Cardiac fibroblast (primary cell): ENCODE measurements around the gene SDC1.

Source experiments
- DNase-seq, 2 donors: peaks; one replicate each; pipeline versions ENCODE4 v3.0.0 to v3.0.0-alpha.2; 2010; ENCODE audit warnings: low read depth in 2 of 2
- H3K4me3 ChIP-seq, 2 donors: replicated peaks in 1 of 2; 1 replicate in 1 of 2; 2 replicates in 1 of 2; pipeline ENCODE4 v1.5.1; 2011; ENCODE audit warnings: low read depth in 2 of 2, low read length in 2 of 2, mild to moderate bottlenecking in 2 of 2, moderate library complexity in 1 of 2
- TF ChIP-seq, protein P1 (sequence below): IDR thresholded peaks from one replicate; pipeline ENCODE4 v1.5.1; 2011; ENCODE audit warnings: low read depth, mild to moderate bottlenecking, low read length, inconsistent platforms

Gene SDC1

DNA sequence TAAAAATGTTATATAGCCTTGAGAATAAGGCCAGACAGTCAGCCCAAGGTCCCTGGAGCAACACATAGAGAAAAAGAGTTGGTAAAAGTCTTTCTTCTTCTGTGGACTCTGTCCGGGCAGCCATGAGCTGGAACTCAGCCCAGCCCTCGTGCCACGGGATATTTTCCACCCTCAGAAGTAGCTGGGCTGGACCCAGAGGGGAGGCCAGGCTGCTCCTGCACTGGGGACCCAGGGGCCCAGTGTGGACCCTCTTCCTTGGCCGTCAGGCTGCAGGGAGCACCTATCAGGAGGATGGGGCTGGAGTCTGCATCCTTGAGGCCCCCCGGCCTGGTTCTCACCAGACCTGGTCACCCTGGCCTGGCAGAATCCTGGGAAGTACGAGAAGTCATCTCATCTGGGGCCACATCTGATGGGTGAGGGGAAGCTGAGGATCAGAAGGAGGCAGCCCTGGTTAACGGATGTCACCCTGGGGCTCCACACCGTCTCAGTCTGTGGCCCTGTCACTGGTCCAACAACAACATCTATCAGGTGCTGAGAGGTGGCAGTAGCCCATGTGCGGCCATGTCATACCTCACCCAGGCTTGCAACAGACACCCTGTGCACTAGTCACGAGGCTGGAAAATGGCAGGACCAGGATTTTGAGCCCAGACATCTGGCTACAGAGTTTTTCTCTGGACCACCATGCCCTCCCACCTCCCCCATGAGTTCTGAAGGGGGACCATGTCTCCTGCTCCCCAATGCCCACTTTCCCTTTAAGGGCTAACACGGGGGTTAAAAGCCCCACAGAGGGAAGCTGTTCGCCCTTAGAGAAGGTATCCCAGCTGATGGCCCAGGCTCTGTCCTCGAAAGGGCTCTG, 33.0 kb downstream of the SDC1 start:
- TF ChIP-seq, protein P1, sequence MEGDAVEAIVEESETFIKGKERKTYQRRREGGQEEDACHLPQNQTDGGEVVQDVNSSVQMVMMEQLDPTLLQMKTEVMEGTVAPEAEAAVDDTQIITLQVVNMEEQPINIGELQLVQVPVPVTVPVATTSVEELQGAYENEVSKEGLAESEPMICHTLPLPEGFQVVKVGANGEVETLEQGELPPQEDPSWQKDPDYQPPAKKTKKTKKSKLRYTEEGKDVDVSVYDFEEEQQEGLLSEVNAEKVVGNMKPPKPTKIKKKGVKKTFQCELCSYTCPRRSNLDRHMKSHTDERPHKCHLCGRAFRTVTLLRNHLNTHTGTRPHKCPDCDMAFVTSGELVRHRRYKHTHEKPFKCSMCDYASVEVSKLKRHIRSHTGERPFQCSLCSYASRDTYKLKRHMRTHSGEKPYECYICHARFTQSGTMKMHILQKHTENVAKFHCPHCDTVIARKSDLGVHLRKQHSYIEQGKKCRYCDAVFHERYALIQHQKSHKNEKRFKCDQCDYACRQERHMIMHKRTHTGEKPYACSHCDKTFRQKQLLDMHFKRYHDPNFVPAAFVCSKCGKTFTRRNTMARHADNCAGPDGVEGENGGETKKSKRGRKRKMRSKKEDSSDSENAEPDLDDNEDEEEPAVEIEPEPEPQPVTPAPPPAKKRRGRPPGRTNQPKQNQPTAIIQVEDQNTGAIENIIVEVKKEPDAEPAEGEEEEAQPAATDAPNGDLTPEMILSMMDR, result no peak
- H3K4me3 ChIP-seq, result no peak overlapping the region
- DNase-seq, result no peak

GRCh38 chr2:20190876-20191713, 33.8 kb downstream of the SDC1 start:
- TF ChIP-seq, protein P1, result peak; percentile 30
- DNase-seq, result peak; percentile 23 to 38
- H3K4me3 ChIP-seq, result no peak overlapping the region

DNA sequence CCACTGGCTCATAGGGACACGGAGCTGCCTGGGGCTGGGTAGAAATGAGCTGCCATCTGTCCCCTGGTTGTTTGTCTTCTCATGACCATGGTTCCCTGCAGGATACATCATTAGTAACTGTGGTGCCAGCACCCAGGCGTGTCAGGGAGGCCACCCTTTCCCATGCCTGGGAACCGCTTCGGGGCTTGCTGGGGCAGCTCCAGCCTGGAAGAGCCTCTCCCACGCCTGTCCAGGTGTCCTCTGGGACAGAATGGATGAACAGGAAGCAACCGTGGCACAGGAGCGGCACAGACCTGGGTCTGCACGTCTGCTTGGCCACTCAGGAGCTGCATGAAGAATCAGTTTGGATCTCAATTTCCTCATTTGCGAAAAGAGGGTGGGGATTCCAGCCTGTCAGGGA, 34.8 kb downstream of the SDC1 start:
- DNase-seq, result no peak
- TF ChIP-seq, protein P1, result no peak

GRCh38 chr2:20189299-20189931, 35.5 kb downstream of the SDC1 start:
- TF ChIP-seq, protein P1, result no peak
- no peak for DNase-seq

More for the DNA sequence above, 34.8 kb downstream of the SDC1 start:
- H3K4me3 ChIP-seq, result no peak overlapping the region

GRCh38 chr2:20188851-20189250, 36.1 kb downstream of the SDC1 start:
- no peak overlapping the region for H3K4me3 ChIP-seq
- no peak for DNase-seq
- TF ChIP-seq, protein P1, result no peak

More at GRCh38 chr2:20189299-20189931, 35.5 kb downstream of the SDC1 start:
- no peak overlapping the region for H3K4me3 ChIP-seq

DNA sequence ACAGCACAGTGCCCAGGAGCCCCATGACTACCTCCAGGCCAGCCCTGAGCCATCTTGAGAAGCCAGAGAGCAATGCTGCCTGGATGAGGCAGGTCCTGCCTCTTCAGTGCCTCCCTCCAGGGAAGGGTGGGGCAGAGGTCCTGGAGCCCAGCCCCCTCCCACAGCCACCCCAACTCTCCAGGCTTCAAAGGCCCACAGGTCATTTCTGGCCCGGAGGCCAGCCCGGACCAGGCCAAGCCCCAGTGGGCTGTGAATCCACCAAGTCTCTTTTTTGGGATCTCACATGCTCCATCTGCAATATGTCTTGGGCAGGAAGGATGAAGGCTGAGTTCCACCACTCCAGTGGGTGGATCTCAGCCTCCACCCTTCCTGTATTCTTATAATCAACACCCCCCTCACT, 36.7 kb downstream of the SDC1 start:
- TF ChIP-seq, protein P1, result no peak
- no peak for DNase-seq
- no peak overlapping the region for H3K4me3 ChIP-seq
